Loucy (cell line): Measurements from ENCODE around the gene CPSF7.
"Not testable (repeated sequence)": the region's sequence is repeated elsewhere in the genome, so short reads cannot be mapped to it uniquely, and the experiment has no call there.

Experiments
- H2AFZ ChIP-seq: fragments of 200-600 bp; sonication (generic); 2 replicates; pipeline ENCODE4 v1.6.0; 2016; ENCODE audit warnings: antibody characterized with exemption, mild to moderate bottlenecking, low read length, moderate library complexity
- H3F3A ChIP-seq: fragments of 200-600 bp; 2 replicates; pipeline ENCODE4 v1.6.0; 2016; ENCODE audit warnings: antibody characterized with exemption, low read depth, mild to moderate bottlenecking
- H3K27me3 ChIP-seq: fragments of 200-600 bp; sonication (generic); 2 replicates; pipeline ENCODE4 v1.6.1; 2014; ENCODE audit warnings: low read length, mild to moderate bottlenecking; ENCODE audit not compliant: insufficient read depth, poor library complexity, severe bottlenecking
- H3K36me3 ChIP-seq: fragments of 200-600 bp; sonication (generic); 2 replicates; pipeline ENCODE4 v1.6.1; 2016; ENCODE audit warnings: low read length; ENCODE audit not compliant: insufficient read depth
- H3K4me1 ChIP-seq: fragments of 200-600 bp; sonication (generic); 2 replicates; pipeline ENCODE4 v1.5.1; 2014; ENCODE audit warnings: low read length, mild to moderate bottlenecking; ENCODE audit not compliant: insufficient read depth, poor library complexity, severe bottlenecking
- H3K4me2 ChIP-seq: fragments of 200-600 bp; sonication (generic); 2 replicates; pipeline ENCODE4 v1.6.0; 2014; ENCODE audit warnings: antibody characterized with exemption, low read length, low read depth, mild to moderate bottlenecking; ENCODE audit not compliant: poor library complexity, severe bottlenecking
- H3K4me3 ChIP-seq: fragments of 200-600 bp; sonication (generic); 2 replicates; pipeline ENCODE4 v1.5.1; 2014; ENCODE audit warnings: low read length, mild to moderate bottlenecking, mixed read lengths; ENCODE audit not compliant: poor library complexity, severe bottlenecking
- H3K79me2 ChIP-seq: fragments of 200-600 bp; sonication (generic); 2 replicates; pipeline ENCODE4 v1.6.1; 2014; ENCODE audit warnings: low read length; ENCODE audit not compliant: insufficient read depth
- H3K9ac ChIP-seq: fragments of 200-600 bp; sonication (generic); 2 replicates; pipeline ENCODE4 v1.6.0; 2014; ENCODE audit warnings: mild to moderate bottlenecking, low read depth, low read length, moderate library complexity; ENCODE audit not compliant: poor library complexity, severe bottlenecking
- H3K9me2 ChIP-seq: fragments of 200-600 bp; sonication (generic); replicated peaks from 2 replicates; pipeline ENCODE4 v1.6.1; 2016; ENCODE audit warnings: low read depth, low read length, mixed read lengths
- H3K9me3 ChIP-seq: fragments of 200-600 bp; sonication (generic); 2 replicates; pipeline ENCODE4 v1.6.1; 2014; ENCODE audit warnings: mild to moderate bottlenecking, antibody characterized with exemption, low read length, low read depth; ENCODE audit not compliant: insufficient read depth
- H4K20me1 ChIP-seq: fragments of 200-600 bp; sonication (generic); 2 replicates; pipeline ENCODE4 v1.6.0; 2014; ENCODE audit warnings: antibody characterized with exemption, low read length, mild to moderate bottlenecking; ENCODE audit not compliant: insufficient read depth, poor library complexity, severe bottlenecking
- CTCF ChIP-seq: fragments of 200-600 bp; sonication (generic); conservative IDR thresholded peaks from 2 replicates; pipeline ENCODE4 v1.5.1; 2014; ENCODE audit warnings: mild to moderate bottlenecking, antibody characterized with exemption, low read length
- EZH2phosphoT487 ChIP-seq: fragments of 200-600 bp; IDR thresholded peaks from 2 replicates; pipeline ENCODE4 v1.6.1; 2018; ENCODE audit warnings: antibody characterized with exemption, mild to moderate bottlenecking, moderate library complexity, borderline replicate concordance

The CPSF7 gene

GRCh38 chr11:61468002-61468401 lies 38.2 kb upstream of the CPSF7 start:
- H3K9ac ChIP-seq: no peak overlapping the region
- H3K4me1 ChIP-seq: no peaks in the 10 kb centered on the region
- H3F3A ChIP-seq: no peaks in the 10 kb centered on the region
- no peaks in the 10 kb centered on the region for H3K9me3 ChIP-seq
- H3K4me3 ChIP-seq: no peak overlapping the region
- no peak for TF ChIP-seq CTCF
- TF ChIP-seq EZH2phosphoT487: no peak
- H4K20me1 ChIP-seq: no peaks in the 10 kb centered on the region
- peaks cover 5% of the 10 kb centered on the region; the same call in 1 of the 2 replicates for H3K36me3 ChIP-seq
- H3K4me2 ChIP-seq: no peak overlapping the region
- H3K9me2 ChIP-seq: no peaks in the 10 kb centered on the region
- no peaks in the 10 kb centered on the region for H3K79me2 ChIP-seq
- H2AFZ ChIP-seq: no peak overlapping the region
- no peaks in the 10 kb centered on the region for H3K27me3 ChIP-seq

- not testable (repeated sequence) for H3K27me3 ChIP-seq, H3K4me3 ChIP-seq, H3K9me2 ChIP-seq, H3K4me1 ChIP-seq, H3K4me2 ChIP-seq, H3K36me3 ChIP-seq, H3K9me3 ChIP-seq, H3K9ac ChIP-seq, H3F3A ChIP-seq, H3K79me2 ChIP-seq, H2AFZ ChIP-seq, H4K20me1 ChIP-seq
Measured at GRCh38 chr11:61467602-61468001, 37.8 kb upstream of the CPSF7 start.

GRCh38 chr11:61460986-61461385 lies 31.2 kb upstream of the CPSF7 start:
- H3K4me1 ChIP-seq: no peaks in the 10 kb centered on the region
- no peaks in the 10 kb centered on the region for H3K27me3 ChIP-seq
- H3K36me3 ChIP-seq: no peaks in the 10 kb centered on the region
- H4K20me1 ChIP-seq: no peaks in the 10 kb centered on the region
- no peak overlapping the region for H3K9ac ChIP-seq
- no peak overlapping the region for H2AFZ ChIP-seq
- no peaks in the 10 kb centered on the region for H3K9me3 ChIP-seq
- no peaks in the 10 kb centered on the region for H3F3A ChIP-seq
- no peak overlapping the region for H3K4me3 ChIP-seq
- H3K9me2 ChIP-seq: no peaks in the 10 kb centered on the region
- no peak overlapping the region for H3K4me2 ChIP-seq
- no peak for TF ChIP-seq CTCF
- no peak for TF ChIP-seq EZH2phosphoT487
- H3K79me2 ChIP-seq: no peaks in the 10 kb centered on the region

- H3K4me1 ChIP-seq: no peaks in the 10 kb centered on the region
- no peak overlapping the region for H2AFZ ChIP-seq
- no peaks in the 10 kb centered on the region for H4K20me1 ChIP-seq
- no peaks in the 10 kb centered on the region for H3K79me2 ChIP-seq
- no peaks in the 10 kb centered on the region for H3K36me3 ChIP-seq
- H3K9ac ChIP-seq: no peak overlapping the region
- no peaks in the 10 kb centered on the region for H3K9me2 ChIP-seq
- H3K9me3 ChIP-seq: no peaks in the 10 kb centered on the region
- TF ChIP-seq EZH2phosphoT487 (no peak), CTCF (no peak)
- H3K4me3 ChIP-seq: no peak overlapping the region
- H3F3A ChIP-seq: no peaks in the 10 kb centered on the region
- H3K4me2 ChIP-seq: no peak overlapping the region
- H3K27me3 ChIP-seq: no peaks in the 10 kb centered on the region
Measured at GRCh38 chr11:61460474-61460881, 30.7 kb upstream of the CPSF7 start.
